Testis (tissue), 3 donors: ENCODE data around the gene TOX2. TPM values are rescaled to one million over a fixed set of nuclear protein-coding genes. Genes with fewer than 3 reads are reported as not detected.

Experiments
- DNase-seq: peaks from one replicate; pipeline ENCODE4 v3.0.0-alpha.2; 2019
- H3K27ac ChIP-seq, 2 donors: fragments of 200-600 bp; sonication (generic); one replicate each; pipeline ENCODE4 v1.5.1; 2019
- H3K27me3 ChIP-seq: fragments of 200-600 bp; sonication (generic); one replicate; pipeline ENCODE4 v1.5.1; 2019
- H3K36me3 ChIP-seq: fragments of 200-600 bp; sonication (generic); one replicate; pipeline ENCODE4 v1.5.1; 2017; ENCODE audit warnings: low read depth; ENCODE audit errors: missing control alignments
- H3K4me1 ChIP-seq: fragments of 200-600 bp; sonication (generic); one replicate; pipeline ENCODE4 v1.5.1; 2019
- H3K4me3 ChIP-seq, 2 donors: fragments of 200-600 bp; sonication (generic); one replicate each; pipeline ENCODE4 v1.5.1; 2017 to 2019
- H3K9me3 ChIP-seq: fragments of 200-600 bp; sonication (generic); one replicate; pipeline ENCODE4 v1.5.1; 2017
- CTCF ChIP-seq, 3 experiments: fragments of 450-650 bp in 2 of 3; fragments of 200-600 bp in 1 of 3; sonication (generic) in 1 of 3; IDR thresholded peaks; one replicate each; pipeline ENCODE4 v1.5.1; 2016 to 2019; ENCODE audit warnings: antibody characterized with exemption in 3 of 3, mild to moderate bottlenecking in 2 of 3, moderate library complexity in 1 of 3
- POLR2A ChIP-seq: fragments of 450-650 bp; IDR thresholded peaks from one replicate; pipeline ENCODE4 v1.6.1; 2017; ENCODE audit warnings: antibody characterized with exemption, mild to moderate bottlenecking, moderate library complexity
- WGBS, 2 donors: methylation state at CpG; one replicate each; pipeline ENCODE4 v1.1.5; 2018; 5-methylcytosine and 5-hydroxymethylcytosine counted together
- intact Hi-C: fragments of 100-400 bp; cut with DNase I; formaldehyde crosslinking; loops from one replicate; pipeline ENCODE4 v1.15.1; 2023; ENCODE audit warnings: low total_unique reads
- polyA plus RNA-seq: library from polyadenylated mRNA; stranded (reverse); fragments of 350-450 nt; fragmentation: Illumina TruSeq; extraction: RNeasy Lipid Tissue Mini Kit (QIAGEN cat#74804); gene quantifications from one replicate; pipeline ENCODE4 v1.2.3, GENCODE V29; 2014; ENCODE audit warnings: low read depth, low replicate concordance; ENCODE audit not compliant: insufficient read depth
- total RNA-seq, 2 donors: library from RNA; depleted of rRNA; stranded (reverse); fragments of >200 nt; gene quantifications; one replicate each; pipeline ENCODE4 v1.2.3, GENCODE V29; 2016

The TOX2 gene
- total and polyA plus RNA-seq, 3 donors from 2014 or later, result 43.8 to 67.0 (median 48.1) TPM

GRCh38 chr20:43944653-43945235 lies 30.1 kb downstream of the TOX2 start:
- Histone ChIP-seq H3K4me3 (no peak overlapping the region), H3K9me3 (no peaks in the 10 kb centered on the region), H3K4me1 (peaks cover 5% of the 10 kb centered on the region), H3K27ac (no peak overlapping the region), H3K36me3 (no peaks in the 10 kb centered on the region), H3K27me3 (no peaks in the 10 kb centered on the region)
- WGBS, 2 donors, result 75 to 81% methylated on average over 6 of the region's 6 CpGs
- no peak for DNase-seq
- no peak for TF ChIP-seq CTCF (IDR thresholded peaks at IDR 0.05)
- no peak for TF ChIP-seq POLR2A
- intact Hi-C loops, result no loop called here

GRCh38 chr20:43945391-43946205 lies 30.9 kb downstream of the TOX2 start:
- Histone ChIP-seq H3K36me3 (no peaks in the 10 kb centered on the region), H3K9me3 (no peaks in the 10 kb centered on the region), H3K4me3 (no peak overlapping the region), H3K27ac (no peak overlapping the region), H3K27me3 (no peaks in the 10 kb centered on the region), H3K4me1 (no peaks in the 10 kb centered on the region)
- WGBS, 2 donors, result 74 to 81% methylated on average over 15 to 24 of the region's 24 CpGs
- intact Hi-C loops, result no loop called here
- no peak for DNase-seq
- TF ChIP-seq POLR2A (no peak), CTCF (IDR thresholded peaks at IDR 0.05) (no peak)

- WGBS, 2 donors, result 76 to 88% methylated on average over 2 of the region's 2 CpGs
- H3K27ac ChIP-seq, result no peak overlapping the region
- no peak for DNase-seq
- no peaks in the 10 kb centered on the region for H3K36me3 ChIP-seq
- no peaks in the 10 kb centered on the region for H3K9me3 ChIP-seq
- no peaks in the 10 kb centered on the region for H3K27me3 ChIP-seq
- TF ChIP-seq CTCF (IDR thresholded peaks at IDR 0.05) (no peak), POLR2A (no peak)
- H3K4me3 ChIP-seq, result no peak overlapping the region
- H3K4me1 ChIP-seq, result no peaks in the 10 kb centered on the region
- intact Hi-C loops, result no loop called here
Measured at GRCh38 chr20:43946206-43946491, 31.5 kb downstream of the TOX2 start.

GRCh38 chr20:43946659-43947315 lies 32.1 kb downstream of the TOX2 start:
- no peak for DNase-seq
- intact Hi-C loops, result no loop called here
- H3K36me3 ChIP-seq, result no peaks in the 10 kb centered on the region
- H3K4me3 ChIP-seq, result no peak overlapping the region
- no peak for TF ChIP-seq POLR2A
- no peak for TF ChIP-seq CTCF (IDR thresholded peaks at IDR 0.05)
- H3K27ac ChIP-seq, result no peak overlapping the region
- no peaks in the 10 kb centered on the region for H3K4me1 ChIP-seq
- no peaks in the 10 kb centered on the region for H3K9me3 ChIP-seq
- H3K27me3 ChIP-seq, result no peaks in the 10 kb centered on the region
- 74 to 80% methylated on average over 8 to 9 of the region's 9 CpGs for WGBS, 2 donors
